Caco-2 (cell line): ENCODE results near the gene EGFL8. TPM values are rescaled to one million over a fixed set of nuclear protein-coding genes. Genes with fewer than 3 reads are reported as not detected.

Experiments used
- BruUV-seq: library from RNA; stranded (reverse); fragments of 400-500 nt; replicated peaks from 2 replicates; lab custom pipeline; 2021; lab: Mats Ljungman, UMichigan
- CTCF ChIA-PET: fragments of 300-600 bp; sonication (Branson Sonifier 250); formaldehyde crosslinking; loops from one replicate; lab custom pipeline; 2022; ENCODE audit warnings: antibody characterized with exemption; lab: Charles Lee
- POLR2A ChIA-PET: fragments of 300-600 bp; sonication (Branson Sonifier 250); formaldehyde crosslinking; loops from one replicate; lab custom pipeline; 2022; ENCODE audit warnings: antibody characterized with exemption; lab: Charles Lee
- DNase-seq, 2 experiments: peaks; one replicate each; pipeline versions ENCODE4 v3.0.0 to v3.0.0-alpha.2; 2020 to 2022
- H3K27me3 ChIP-seq: replicated peaks from 2 replicates; pipeline ENCODE4 v1.6.0; 2011; ENCODE audit warnings: low read length; ENCODE audit not compliant: control insufficient read depth, insufficient read depth
- H3K36me3 ChIP-seq: 2 replicates; pipeline ENCODE4 v1.5.1; 2011; ENCODE audit warnings: low read length; ENCODE audit not compliant: control insufficient read depth, insufficient read depth
- H3K4me1 ChIP-seq: fragments of 250-450 bp; sonication (Bioruptor Pico); 2 replicates; pipeline ENCODE4 v1.5.1; 2020; ENCODE audit warnings: mild to moderate bottlenecking
- H3K4me3 ChIP-seq: 2 replicates; pipeline ENCODE4 v1.5.1; 2011; ENCODE audit warnings: low read depth, mild to moderate bottlenecking, control low read depth, low read length
- H3K9me3 ChIP-seq: fragments of 250-450 bp; sonication (Bioruptor Pico); 2 replicates; pipeline ENCODE4 v1.5.1; 2020; ENCODE audit warnings: mild to moderate bottlenecking, moderate library complexity
- H3K27ac Mint-ChIP-seq: one replicate; pipeline ENCODE4 v1.8.0; 2022; ENCODE audit warnings: mixed read lengths; ENCODE audit not compliant: unreplicated experiment
- H3K27me3 Mint-ChIP-seq: one replicate; pipeline ENCODE4 v1.8.0; 2022; ENCODE audit warnings: mixed read lengths; ENCODE audit not compliant: insufficient read depth, unreplicated experiment
- H3K36me3 Mint-ChIP-seq: one replicate; pipeline ENCODE4 v1.8.0; 2022; ENCODE audit warnings: mild to moderate bottlenecking, mixed read lengths; ENCODE audit not compliant: insufficient read depth, unreplicated experiment
- H3K4me1 Mint-ChIP-seq: one replicate; pipeline ENCODE4 v1.8.0; 2022; ENCODE audit warnings: low read depth, mixed read lengths; ENCODE audit not compliant: unreplicated experiment
- H3K4me3 Mint-ChIP-seq: one replicate; pipeline ENCODE4 v1.8.0; 2022; ENCODE audit warnings: mild to moderate bottlenecking, moderate library complexity, mixed read lengths; ENCODE audit not compliant: unreplicated experiment
- H3K9me3 Mint-ChIP-seq: one replicate; pipeline ENCODE4 v1.8.0; 2022; ENCODE audit warnings: mixed read lengths; ENCODE audit not compliant: unreplicated experiment
- CTCF ChIP-seq, 2 experiments: fragments of 200-600 bp in 1 of 2; IDR thresholded peaks; 1 replicate in 1 of 2; 2 replicates in 1 of 2; pipeline versions ENCODE4 v1.5.1 to v1.8.0; 2011 to 2022; ENCODE audit warnings: antibody characterized with exemption in 1 of 2, control low read depth in 1 of 2, inconsistent platforms in 1 of 2, low read depth in 1 of 2, low read length in 1 of 2, mild to moderate bottlenecking in 1 of 2, moderate library complexity in 1 of 2; ENCODE audit not compliant: insufficient read depth in 1 of 2, severe bottlenecking in 1 of 2, unreplicated experiment in 1 of 2
- intact Hi-C: fragments of 100-400 bp; cut with micrococcal nuclease; formaldehyde crosslinking; loops from one replicate; pipeline ENCODE4 v1.10.0; 2022; ENCODE audit not compliant: unreplicated experiment
- total RNA-seq: library from RNA; stranded (reverse); gene quantifications from 2 replicates; pipeline ENCODE4 v1.2.3, GENCODE V29; 2022

Gene EGFL8
- total RNA-seq, 1 experiment from 2014 or later, result 45.0 TPM

- Mint-ChIP-seq H3K27ac (no peak overlapping the region), H3K9me3 (no peaks in the 10 kb centered on the region), H3K36me3 (peaks cover 16% of the 10 kb centered on the region), H3K27me3 (no peaks in the 10 kb centered on the region), H3K4me3 (peak overlapping the region; percentile 22), H3K4me1 (peaks cover 16% of the 10 kb centered on the region)
- CTCF ChIA-PET, result no interaction called here
- POLR2A ChIA-PET, result no interaction called here
- no peak overlapping the region for H3K4me3 ChIP-seq
- no TSS peak for BruUV-seq
- no peak for DNase-seq
- no peak for TF ChIP-seq CTCF (IDR thresholded peaks at IDR 0.05; ENCODE audit: insufficient read depth in 1 of 2, low read depth in 1 of 2, low read length in 1 of 2, severe bottlenecking in 1 of 2, unreplicated experiment in 1 of 2)
- no peaks in the 10 kb centered on the region for H3K9me3 ChIP-seq
- no peaks in the 10 kb centered on the region for H3K36me3 ChIP-seq
- H3K4me1 ChIP-seq, result peaks cover 9% of the 10 kb centered on the region
- intact Hi-C loops, result loop anchor here (10.0 kb wide), 1 partner anchor 766 kb away; the partner anchor contains the start of gene BRD2
- H3K27me3 ChIP-seq, result no peaks in the 10 kb centered on the region
Observed at GRCh38 chr6:32198866-32199265, 34.5 kb downstream of the EGFL8 start.

GRCh38 chr6:32200711-32201475, 36.5 kb downstream of the EGFL8 start:
- no peak for TF ChIP-seq CTCF (IDR thresholded peaks at IDR 0.05; ENCODE audit: insufficient read depth in 1 of 2, low read depth in 1 of 2, low read length in 1 of 2, severe bottlenecking in 1 of 2, unreplicated experiment in 1 of 2)
- no peaks in the 10 kb centered on the region for H3K9me3 Mint-ChIP-seq
- no peak overlapping the region for H3K4me3 ChIP-seq
- H3K4me1 Mint-ChIP-seq, result peaks cover 7% of the 10 kb centered on the region
- H3K27me3 ChIP-seq, result no peaks in the 10 kb centered on the region; the same call in 1 of the 2 replicates
- BruUV-seq, result no TSS peak
- no peak overlapping the region for H3K4me3 Mint-ChIP-seq
- H3K27me3 Mint-ChIP-seq, result peaks cover 4% of the 10 kb centered on the region
- peaks cover 7% of the 10 kb centered on the region for H3K36me3 Mint-ChIP-seq
- DNase-seq, result no peak
- no peaks in the 10 kb centered on the region for H3K9me3 ChIP-seq
- H3K4me1 ChIP-seq, result peaks cover 9% of the 10 kb centered on the region
- H3K36me3 ChIP-seq, result no peaks in the 10 kb centered on the region
- intact Hi-C loops, result no loop called here
- POLR2A ChIA-PET, result no interaction called here
- H3K27ac Mint-ChIP-seq, result no peak overlapping the region
- CTCF ChIA-PET, result no interaction called here

- Histone ChIP-seq H3K27me3 (no peaks in the 10 kb centered on the region; the same call in 1 of the 2 replicates), H3K9me3 (0 out of 2 replicates have a peak, but pooled peaks cover 3% of the 10 kb centered on the region), H3K4me3 (no peak overlapping the region), H3K4me1 (peaks cover 2% of the 10 kb centered on the region; the same call in 1 of the 2 replicates), H3K36me3 (no peaks in the 10 kb centered on the region)
- no peak for TF ChIP-seq CTCF (IDR thresholded peaks at IDR 0.05; ENCODE audit: insufficient read depth in 1 of 2, low read depth in 1 of 2, low read length in 1 of 2, severe bottlenecking in 1 of 2, unreplicated experiment in 1 of 2)
- ChIA-PET CTCF (no interaction called here), POLR2A (no interaction called here)
- DNase-seq, result no peak
- Mint-ChIP-seq H3K4me3 (no peak overlapping the region), H3K36me3 (peaks cover 5% of the 10 kb centered on the region), H3K27ac (no peak overlapping the region), H3K4me1 (no peaks in the 10 kb centered on the region), H3K9me3 (no peaks in the 10 kb centered on the region), H3K27me3 (peaks cover 4% of the 10 kb centered on the region)
- no TSS peak for BruUV-seq
- intact Hi-C loops, result no loop called here
Observed at GRCh38 chr6:32202186-32202585, 37.8 kb downstream of the EGFL8 start.
